ENCODE results near the gene HPCAL1. TPM values are rescaled to one million over a fixed set of nuclear protein-coding genes. Genes with fewer than 3 reads are reported as not detected.
A peak's percentile ranks its signal among the peaks of the same experiment; 100 is the strongest.

HPCAL1 gene
- total RNA-seq, 1 experiment from 2014 or later: 312 TPM

- Histone ChIP-seq H2AFZ (ENCODE audit: low read length) (no peak overlapping the region), H3K4me1 (ENCODE audit: insufficient read depth, low read length) (peaks cover 58% of the 10 kb centered on the region), H3K27ac (ENCODE audit: low read length) (peak overlapping the region; percentile 99), H3K9me2 (replicated peaks; ENCODE audit: low read length) (no peaks in the 10 kb centered on the region), H3F3A (ENCODE audit: low read length, unreplicated experiment) (peaks cover 15% of the 10 kb centered on the region), H3K79me2 (ENCODE audit: low read length) (peaks cover 67% of the 10 kb centered on the region), H3K9ac (ENCODE audit: low read length) (peak overlapping the region; percentile 27), H3K4me2 (ENCODE audit: low read length) (0 out of 2 replicates have a peak overlapping the region, but pooled peaks have one; percentile 24), H3K36me3 (ENCODE audit: low read depth, low read length) (peaks cover 36% of the 10 kb centered on the region), H3K9me3 (ENCODE audit: low read length) (no peaks in the 10 kb centered on the region), H3K27me3 (ENCODE audit: low read length) (no peaks in the 10 kb centered on the region), H4K20me1 (ENCODE audit: low read length) (no peaks in the 10 kb centered on the region), H3K4me3 (ENCODE audit: low read length) (no peak overlapping the region)
- TF ChIP-seq EZH2phosphoT487 (IDR thresholded peaks at IDR 0.05; ENCODE audit: borderline replicate concordance, low read length): no peak
- TF ChIP-seq EZH2 (IDR thresholded peaks at IDR 0.05; ENCODE audit: low read length, unreplicated experiment): no peak
- no peak for TF ChIP-seq CTCF (conservative IDR thresholded peaks at IDR 0.05; ENCODE audit: low read depth, low read length)
- BruUV-seq (replicated peaks): no TSS peak
- intact Hi-C loops (cut with micrococcal nuclease): no loop called here
- DNase-seq (no peak), ATAC-seq (no peak)
- POLR2A ChIA-PET (ENCODE audit: unreplicated experiment): no interaction called here
- CTCF ChIA-PET: no interaction called here
Observed at GRCh38 chr2:10400978-10401951, 98.6 kb downstream of the HPCAL1 start.

- peak overlapping the region; percentile 99 for H3K27ac ChIP-seq (ENCODE audit: low read length)
- H3K4me2 ChIP-seq (ENCODE audit: low read length): peak overlapping the region; percentile 23; the same call in 1 of the 2 replicates
- BruUV-seq (replicated peaks): no TSS peak
- ChIA-PET POLR2A (ENCODE audit: unreplicated experiment) (no interaction called here), CTCF (no interaction called here)
- no peaks in the 10 kb centered on the region for H3K9me3 ChIP-seq (ENCODE audit: low read length)
- peak; percentile 56 for ATAC-seq
- peaks cover 67% of the 10 kb centered on the region for H3K79me2 ChIP-seq (ENCODE audit: low read length)
- peaks cover 23% of the 10 kb centered on the region for H3F3A ChIP-seq (ENCODE audit: low read length, unreplicated experiment)
- peak; percentile 77 for DNase-seq
- H3K9ac ChIP-seq (ENCODE audit: low read length): peak overlapping the region; percentile 27; the same call in 1 of the 2 replicates
- no peaks in the 10 kb centered on the region for H3K27me3 ChIP-seq (ENCODE audit: low read length)
- no peaks in the 10 kb centered on the region for H3K9me2 ChIP-seq (replicated peaks; ENCODE audit: low read length)
- no peaks in the 10 kb centered on the region for H4K20me1 ChIP-seq (ENCODE audit: low read length)
- peaks cover 44% of the 10 kb centered on the region for H3K36me3 ChIP-seq (ENCODE audit: low read depth, low read length)
- TF ChIP-seq CTCF (conservative IDR thresholded peaks at IDR 0.05; ENCODE audit: low read depth, low read length) (no peak), EZH2phosphoT487 (IDR thresholded peaks at IDR 0.05; ENCODE audit: borderline replicate concordance, low read length) (no peak), EZH2 (IDR thresholded peaks at IDR 0.05; ENCODE audit: low read length, unreplicated experiment) (no peak)
- H2AFZ ChIP-seq (ENCODE audit: low read length): no peak overlapping the region
- H3K4me3 ChIP-seq (ENCODE audit: low read length): no peak overlapping the region
- intact Hi-C loops (cut with micrococcal nuclease): no loop called here
- peaks cover 67% of the 10 kb centered on the region for H3K4me1 ChIP-seq (ENCODE audit: insufficient read depth, low read length)
Observed at GRCh38 chr2:10402062-10402585, 99.4 kb downstream of the HPCAL1 start.
